Activated gamma-delta T cell treated with anti-CD3 and anti-CD28 coated beads, Interleukin-2, amount 50 U/mL, for 16 hours (primary cell): ENCODE results near the gene HIVEP3.

ENCODE experiments used
- DNase-seq: peaks from one replicate; pipeline ENCODE4 v3.0.0-alpha.2; 2020; ENCODE audit warnings: low read depth

HIVEP3 gene

GRCh38 chr1:41483001-41483850 lies 435.5 kb downstream of the HIVEP3 start:
- DNase-seq, result no peak

DNA sequence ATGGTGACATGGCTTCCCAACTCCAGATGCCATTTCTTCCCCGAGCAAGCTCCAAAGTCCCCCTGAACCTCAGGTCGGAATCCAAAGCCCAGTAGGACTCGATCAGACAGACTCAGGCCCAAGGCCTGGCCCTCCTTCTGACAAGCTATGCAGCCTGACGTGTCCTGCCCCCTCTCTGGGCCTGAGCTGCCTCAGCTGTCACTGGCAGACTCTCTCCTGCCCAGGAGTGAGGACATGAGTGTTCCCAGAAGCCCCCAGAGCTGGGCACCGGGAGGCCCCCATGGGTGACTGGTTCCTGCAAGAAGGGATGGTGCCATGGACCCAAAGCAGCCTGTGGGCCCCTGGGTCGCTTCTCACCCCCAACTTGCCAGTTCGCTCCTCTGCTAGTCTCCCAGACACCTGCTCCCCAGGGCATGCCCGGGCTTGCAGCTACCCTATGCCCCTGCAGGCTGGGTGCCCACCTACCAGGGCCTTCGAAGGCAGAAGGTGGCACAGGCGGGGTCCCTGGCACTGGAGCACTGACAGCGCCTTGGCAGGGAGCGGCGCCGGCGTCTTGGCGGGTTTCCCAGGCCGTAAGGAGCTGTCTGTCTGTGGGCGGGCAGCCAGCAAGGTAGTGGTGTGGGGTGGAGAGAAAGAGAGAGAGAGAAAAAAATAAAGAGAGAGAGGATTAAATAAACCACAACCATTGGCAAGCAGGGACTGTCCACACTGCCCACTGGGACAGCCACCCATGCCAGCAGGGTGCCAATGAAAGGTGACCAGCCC lies 436.5 kb downstream of the HIVEP3 start:
- DNase-seq, result no peak

- no peak for DNase-seq
Observed at GRCh38 chr1:41481109-41481775, 437.5 kb downstream of the HIVEP3 start.

DNA sequence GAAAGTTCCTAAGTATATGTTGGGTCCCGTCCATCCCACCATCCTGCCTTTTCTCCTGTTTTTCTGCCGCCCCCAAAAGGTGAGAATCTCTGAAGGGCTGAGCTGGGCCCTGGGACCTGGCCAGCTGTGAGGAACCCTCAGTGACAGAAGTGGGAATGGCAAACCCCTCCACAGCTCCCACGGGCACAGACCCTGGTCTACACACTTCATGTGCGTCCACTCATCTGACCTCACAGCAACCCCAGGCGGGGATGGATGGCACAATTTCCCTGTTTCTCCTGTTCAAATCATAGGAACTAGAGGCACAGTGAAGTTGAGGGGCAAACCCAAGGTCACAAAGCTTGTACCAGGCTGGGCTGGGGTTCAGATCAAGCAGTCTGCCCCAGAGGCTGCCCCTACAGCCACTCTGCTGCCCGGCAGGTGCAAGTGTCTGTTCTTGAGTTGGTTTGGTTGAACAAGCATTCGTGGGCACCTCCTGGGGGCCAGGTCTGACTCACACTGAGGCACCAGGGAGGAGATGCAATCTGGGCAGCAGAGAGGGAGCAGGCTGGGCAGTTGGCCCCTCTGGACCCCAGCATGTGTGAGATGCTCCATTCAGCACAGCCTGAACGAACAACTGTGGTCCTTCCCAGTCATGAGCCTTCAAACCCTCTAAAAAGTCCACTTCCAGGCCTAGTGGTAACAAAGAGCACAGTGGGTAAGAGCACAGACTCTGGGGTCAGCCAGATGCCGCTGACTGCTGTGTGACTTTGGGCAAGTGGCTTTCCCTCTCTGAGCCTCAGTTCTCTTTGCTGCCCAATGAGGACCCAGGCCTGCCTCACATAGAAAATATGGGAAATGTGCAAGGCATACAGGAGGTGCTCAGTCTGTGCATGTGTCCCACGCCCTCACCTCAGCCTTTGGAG lies 438.3 kb downstream of the HIVEP3 start:
- no peak for DNase-seq

- no peak for DNase-seq
Observed at GRCh38 chr1:41479808-41480160, 438.9 kb downstream of the HIVEP3 start.

DNA sequence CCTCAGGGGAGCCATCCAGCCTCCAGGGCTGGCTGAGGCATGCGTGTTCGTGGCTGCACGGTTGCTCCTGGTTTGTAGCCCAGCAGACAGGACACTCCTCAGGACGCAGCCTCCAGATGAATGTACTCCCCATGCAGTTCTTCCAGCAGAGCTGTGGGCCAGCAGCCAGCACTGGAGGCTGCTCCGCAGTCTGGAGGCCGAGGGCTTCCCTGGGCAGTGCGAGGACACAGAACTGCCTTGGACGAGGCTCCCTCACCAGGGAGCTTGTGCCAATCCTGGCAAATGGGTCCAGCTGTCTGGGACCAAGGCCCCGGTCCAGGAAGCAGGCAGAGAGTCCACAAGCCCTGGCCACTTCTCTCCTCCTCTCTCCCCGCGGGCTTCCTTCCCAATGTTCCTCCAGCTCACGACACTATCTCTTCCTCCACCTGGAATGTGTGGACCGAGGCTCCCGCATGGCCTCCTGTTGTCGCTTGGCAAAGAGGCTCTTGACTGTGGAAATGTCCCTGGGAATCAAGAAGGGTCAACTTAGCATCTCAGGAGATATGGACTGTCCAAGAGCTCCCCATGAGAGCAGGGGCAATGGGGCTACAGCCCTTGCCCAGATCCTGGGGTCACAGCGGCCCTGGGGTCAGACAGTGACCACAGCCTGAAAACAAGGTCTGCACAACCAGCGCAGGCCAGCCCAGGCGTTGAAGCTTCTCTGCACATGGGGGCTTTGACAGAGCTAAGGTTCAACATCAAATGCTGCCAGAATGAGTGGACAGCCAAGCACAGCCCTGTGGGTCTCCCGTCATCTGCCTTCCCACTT lies 439.5 kb downstream of the HIVEP3 start:
- no peak for DNase-seq

DNA sequence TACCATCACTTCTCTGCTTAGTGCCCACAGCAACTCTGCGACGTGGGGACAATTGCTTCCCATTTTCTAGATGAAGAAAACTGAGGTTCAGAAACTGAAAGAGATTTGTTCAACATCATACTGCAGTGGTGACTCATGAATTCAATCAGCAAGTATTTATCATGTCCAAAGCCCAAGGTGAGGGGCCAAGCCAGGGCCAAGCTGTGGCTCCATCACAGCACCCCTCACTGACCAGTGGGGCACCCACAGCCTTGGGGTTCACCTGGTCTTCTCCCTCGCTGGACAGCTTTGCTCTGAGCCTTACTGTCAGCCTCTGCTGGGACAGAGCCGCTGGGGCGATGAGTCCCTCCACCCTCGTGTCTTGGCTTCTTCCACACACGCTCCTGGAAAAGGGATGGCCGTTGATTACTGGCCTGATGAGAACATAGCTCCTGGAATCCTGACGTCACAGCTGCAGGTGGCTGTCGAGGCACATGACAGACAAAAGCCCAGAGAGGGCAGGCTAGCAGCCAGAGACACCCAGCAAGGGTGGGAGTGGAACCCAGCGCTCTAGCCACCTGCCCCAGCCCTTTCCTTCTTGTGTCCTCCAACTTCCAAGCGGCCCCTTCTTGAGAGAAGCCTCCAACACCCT lies 440.5 kb downstream of the HIVEP3 start:
- no peak for DNase-seq

DNA sequence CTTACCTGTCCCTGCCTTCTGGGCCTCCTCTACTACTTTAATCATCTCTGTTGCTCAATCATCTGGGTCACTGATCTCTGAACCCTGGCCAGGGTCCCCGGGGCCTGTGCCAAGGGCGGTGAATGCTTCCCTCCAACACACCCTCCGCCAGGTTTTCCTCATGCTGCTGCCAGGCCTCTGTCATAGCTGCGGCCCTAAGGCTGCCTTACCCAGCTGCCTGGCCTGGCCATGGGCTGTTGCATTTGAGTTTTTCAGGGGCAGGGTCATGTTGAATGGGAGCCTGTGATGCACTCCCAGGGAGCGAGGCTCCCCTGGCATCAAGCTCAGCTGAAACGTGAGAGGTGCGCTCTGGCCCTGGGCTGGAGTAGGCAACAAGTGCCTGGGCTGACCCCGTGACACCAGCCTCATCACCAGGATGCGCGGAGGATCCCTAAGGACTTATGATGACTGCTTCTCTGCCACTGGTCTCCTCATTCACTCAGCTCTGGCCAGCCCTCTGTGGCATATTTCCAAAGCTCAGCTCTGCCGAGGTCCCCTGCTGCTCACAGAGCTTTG lies 441.8 kb downstream of the HIVEP3 start:
- DNase-seq, result no peak

DNA sequence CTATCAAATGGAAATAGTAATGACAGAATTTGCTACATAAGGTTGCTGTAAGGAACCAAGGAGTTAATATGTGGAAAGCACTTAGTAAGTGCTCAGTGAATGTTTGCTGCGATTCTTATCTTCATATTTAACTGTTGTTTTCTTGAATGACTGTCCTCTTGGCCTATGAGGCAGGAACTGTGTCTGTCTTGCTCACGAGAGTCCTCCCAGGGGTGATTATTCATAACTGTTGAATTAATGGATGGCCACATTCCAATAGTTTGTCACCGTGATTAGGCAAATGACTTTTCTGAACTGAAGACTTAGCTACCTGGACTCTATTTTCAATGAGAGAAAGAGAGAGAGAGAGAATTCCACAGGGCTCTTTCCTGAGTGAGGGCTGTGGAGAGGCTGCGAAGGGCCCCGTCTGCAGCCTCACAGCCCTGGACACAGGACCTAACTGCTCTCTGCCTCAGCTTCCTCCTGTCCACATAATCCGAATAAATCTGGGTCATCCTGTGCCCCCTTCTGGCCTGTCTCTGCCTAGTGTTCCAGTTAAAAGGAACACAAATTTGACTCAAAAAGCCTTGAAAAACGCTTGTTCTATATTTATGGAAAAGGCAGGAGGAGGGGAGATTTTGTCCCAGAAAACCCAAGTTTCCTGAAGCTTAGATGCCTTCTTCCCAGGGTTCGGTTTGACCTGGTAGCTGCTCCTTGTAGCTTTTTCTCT lies 442.7 kb downstream of the HIVEP3 start:
- DNase-seq, result no peak

DNA sequence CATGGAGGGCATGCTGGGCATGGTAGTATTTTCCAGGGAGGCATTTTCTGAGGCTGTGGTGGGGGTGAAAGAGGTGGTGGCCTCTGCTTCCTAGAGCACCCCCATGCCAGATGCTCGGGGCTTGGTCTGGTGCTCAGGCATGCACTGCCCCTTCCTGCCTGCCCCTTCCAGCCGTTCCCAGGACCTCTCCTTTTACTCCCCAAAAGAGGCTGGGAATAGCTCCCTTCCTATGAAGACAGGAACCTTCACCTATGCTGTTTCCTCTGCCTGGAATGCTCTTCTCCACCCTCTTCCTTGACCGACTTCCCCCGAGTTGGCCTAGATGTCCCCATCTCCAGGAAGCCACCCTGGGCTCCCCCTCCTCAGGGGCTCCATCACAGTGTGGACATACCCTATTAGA lies 443.4 kb downstream of the HIVEP3 start:
- DNase-seq, result no peak

GRCh38 chr1:41474490-41475271 lies 444.0 kb downstream of the HIVEP3 start:
- no peak for DNase-seq

- no peak for DNase-seq
Observed at GRCh38 chr1:41473738-41474362, 444.9 kb downstream of the HIVEP3 start.

DNA sequence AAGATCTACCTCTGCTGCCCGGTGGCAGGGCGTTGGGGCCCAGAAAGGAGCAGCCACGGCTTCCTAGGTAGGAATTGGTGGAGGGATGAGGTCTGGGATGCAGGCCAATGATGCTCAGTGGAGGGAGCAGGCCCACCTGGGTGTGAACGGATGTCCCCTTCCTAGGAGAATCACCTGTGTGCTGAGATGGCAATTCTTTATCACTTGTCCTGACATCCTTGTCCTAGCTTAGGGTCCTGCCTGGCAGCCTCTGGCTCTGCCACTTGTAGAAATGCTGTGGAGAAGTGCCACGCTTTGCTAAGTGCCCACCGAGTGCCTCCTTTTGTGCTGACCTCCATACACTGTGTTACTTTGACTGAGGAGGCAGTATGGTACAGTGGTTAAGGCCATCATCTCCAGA lies 447.1 kb downstream of the HIVEP3 start:
- no peak for DNase-seq

DNA sequence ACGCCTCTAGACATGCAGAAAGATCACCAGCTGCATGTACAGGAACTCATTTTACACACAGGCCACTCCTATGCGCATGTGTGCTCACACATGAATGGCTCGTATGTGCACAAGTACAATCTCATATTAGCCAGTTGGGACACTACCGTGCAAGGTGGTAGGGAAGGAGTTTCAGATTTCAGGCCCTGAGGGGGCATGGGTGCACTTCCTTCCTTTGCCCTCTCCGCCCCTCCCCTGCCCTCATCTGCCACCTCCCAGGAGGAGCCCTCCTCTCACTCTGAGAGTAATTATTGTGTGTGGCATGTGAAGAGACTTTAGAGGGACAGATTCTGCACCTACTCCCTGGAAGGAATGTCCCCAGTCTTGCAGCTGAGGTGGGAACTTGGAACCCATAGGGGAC lies 449.0 kb downstream of the HIVEP3 start:
- DNase-seq, result no peak

GRCh38 chr1:41468122-41468762 lies 450.5 kb downstream of the HIVEP3 start:
- no peak for DNase-seq

GRCh38 chr1:41467673-41468072 lies 451.0 kb downstream of the HIVEP3 start:
- no peak for DNase-seq

GRCh38 chr1:41466146-41466545 lies 452.6 kb downstream of the HIVEP3 start:
- DNase-seq, result no peak

DNA sequence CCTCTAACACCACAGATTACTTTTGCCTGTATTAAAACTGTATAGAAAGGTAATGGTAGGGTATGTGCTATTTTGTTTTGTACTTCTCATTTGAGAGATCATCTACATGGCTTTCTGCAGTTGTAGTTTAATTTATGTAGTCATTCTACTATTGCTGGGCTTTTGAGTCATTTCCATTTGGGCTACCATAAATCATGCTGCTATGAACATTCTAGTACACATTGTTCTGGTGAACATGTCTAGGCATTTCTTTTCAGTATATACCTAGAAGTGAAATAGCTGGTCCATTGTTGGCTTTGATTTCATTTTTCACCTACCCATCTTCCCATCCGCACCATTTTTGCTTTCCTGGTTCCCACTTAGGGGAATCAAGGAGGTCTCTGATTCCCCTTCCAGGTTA lies 453.0 kb downstream of the HIVEP3 start:
- no peak for DNase-seq
